ENCODE results near the gene PLA2G4B. TPM values are rescaled to one million over a fixed set of nuclear protein-coding genes. Genes with fewer than 3 reads are reported as not detected.

PLA2G4B gene
- total and polyA plus RNA-seq, 9 of the 15 experiments (the other 6 are each of a cell fraction or from before 2014, with no cell fraction given) = 0.07 to 6.1 (median 2.8) TPM

DNA sequence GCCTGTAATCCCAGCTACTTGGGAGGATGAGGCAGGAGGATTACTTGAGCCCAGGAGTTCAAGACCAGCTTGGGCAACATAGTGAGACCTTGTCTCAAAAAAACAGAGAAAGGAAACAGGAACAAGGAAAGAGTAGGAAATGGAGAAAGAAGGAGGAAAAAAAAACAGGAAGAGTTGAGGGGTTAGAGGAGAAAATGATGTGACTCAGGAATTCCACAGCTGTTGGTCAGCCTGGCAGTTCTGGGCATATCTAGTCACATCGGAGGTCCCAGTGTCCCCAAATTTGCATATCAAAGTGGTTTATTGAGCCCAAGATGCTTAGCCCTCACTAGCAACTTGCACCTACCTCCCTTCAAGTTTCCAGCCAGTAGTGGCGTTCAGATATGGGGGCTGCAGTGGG, 29.5 kb upstream of the PLA2G4B start (continued):
- TF ChIP-seq, protein P1, sequence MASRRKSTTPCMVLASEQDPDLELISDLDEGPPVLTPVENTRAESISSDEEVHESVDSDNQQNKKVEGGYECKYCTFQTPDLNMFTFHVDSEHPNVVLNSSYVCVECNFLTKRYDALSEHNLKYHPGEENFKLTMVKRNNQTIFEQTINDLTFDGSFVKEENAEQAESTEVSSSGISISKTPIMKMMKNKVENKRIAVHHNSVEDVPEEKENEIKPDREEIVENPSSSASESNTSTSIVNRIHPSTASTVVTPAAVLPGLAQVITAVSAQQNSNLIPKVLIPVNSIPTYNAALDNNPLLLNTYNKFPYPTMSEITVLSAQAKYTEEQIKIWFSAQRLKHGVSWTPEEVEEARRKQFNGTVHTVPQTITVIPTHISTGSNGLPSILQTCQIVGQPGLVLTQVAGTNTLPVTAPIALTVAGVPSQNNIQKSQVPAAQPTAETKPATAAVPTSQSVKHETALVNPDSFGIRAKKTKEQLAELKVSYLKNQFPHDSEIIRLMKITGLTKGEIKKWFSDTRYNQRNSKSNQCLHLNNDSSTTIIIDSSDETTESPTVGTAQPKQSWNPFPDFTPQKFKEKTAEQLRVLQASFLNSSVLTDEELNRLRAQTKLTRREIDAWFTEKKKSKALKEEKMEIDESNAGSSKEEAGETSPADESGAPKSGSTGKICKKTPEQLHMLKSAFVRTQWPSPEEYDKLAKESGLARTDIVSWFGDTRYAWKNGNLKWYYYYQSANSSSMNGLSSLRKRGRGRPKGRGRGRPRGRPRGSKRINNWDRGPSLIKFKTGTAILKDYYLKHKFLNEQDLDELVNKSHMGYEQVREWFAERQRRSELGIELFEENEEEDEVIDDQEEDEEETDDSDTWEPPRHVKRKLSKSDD (conservative IDR thresholded peaks at IDR 0.05; ENCODE audit: low read length) = no peak
- TF ChIP-seq, protein P2, sequence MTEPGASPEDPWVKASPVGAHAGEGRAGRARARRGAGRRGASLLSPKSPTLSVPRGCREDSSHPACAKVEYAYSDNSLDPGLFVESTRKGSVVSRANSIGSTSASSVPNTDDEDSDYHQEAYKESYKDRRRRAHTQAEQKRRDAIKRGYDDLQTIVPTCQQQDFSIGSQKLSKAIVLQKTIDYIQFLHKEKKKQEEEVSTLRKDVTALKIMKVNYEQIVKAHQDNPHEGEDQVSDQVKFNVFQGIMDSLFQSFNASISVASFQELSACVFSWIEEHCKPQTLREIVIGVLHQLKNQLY (CRISPR knock-in tag; conservative IDR thresholded peaks at IDR 0.05) = no peak
- TF ChIP-seq GTF2A2 (tag; IDR thresholded peaks at IDR 0.05) = no peak
- TF ChIP-seq E2F4 (CRISPR knock-in tag; IDR thresholded peaks at IDR 0.05; ENCODE audit: low read depth) = no peak
- no peak for TF ChIP-seq ZNF655 (CRISPR knock-in tag; IDR thresholded peaks at IDR 0.05)
- TF ChIP-seq ZNF263 (CRISPR knock-in tag; IDR thresholded peaks at IDR 0.05; ENCODE audit: borderline replicate concordance) = no peak
- no peak for TF ChIP-seq ZNF644 (tag; IDR thresholded peaks at IDR 0.05; ENCODE audit: low read depth)
- no peak for TF ChIP-seq HNRNPUL1 (IDR thresholded peaks at IDR 0.05; ENCODE audit: low read length)

Measured in K562 (cell line).